NCI-H2171 treated with DMSO at 0.1 percent for 48 hours (cell line): ENCODE measurements around the gene PADI2.
A peak's percentile ranks its signal among the peaks of the same experiment; 100 is the strongest.

Experiments
- DNase-seq: peaks from one replicate; lab custom pipeline; 2025; lab: John Stamatoyannopoulos, UW

PADI2 gene

GRCh38 chr1:17119076-17119772, at the start of gene PADI2:
PADI2 (minus strand) TSS chr1:17119451; CDS start chr1:17119371, 80 bp downstream.
- peak; percentile 70 for DNase-seq

GRCh38 chr1:17168091-17168876, 49.0 kb upstream of the PADI2 start:
- DNase-seq: no peak

DNA sequence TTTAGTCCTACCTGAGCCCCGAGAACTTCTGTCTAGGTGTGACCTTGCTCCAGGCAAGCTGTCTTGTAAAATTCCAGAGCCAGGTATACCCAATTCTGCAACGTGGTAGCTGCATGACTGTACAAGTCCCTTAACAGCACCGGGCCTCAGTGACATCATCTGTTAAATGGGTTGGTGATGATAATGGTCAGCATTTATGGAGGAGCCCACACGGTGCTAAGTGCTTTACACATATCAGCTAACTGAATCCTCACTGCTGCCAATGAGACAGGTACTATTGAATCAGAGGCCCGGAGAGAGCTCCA, 48.5 kb upstream of the PADI2 start:
- DNase-seq: no peak

- no peak for DNase-seq
Measured at GRCh38 chr1:17167041-17167785, 48.0 kb upstream of the PADI2 start.

- no peak for DNase-seq
Measured at GRCh38 chr1:17165823-17166222, 46.6 kb upstream of the PADI2 start.

GRCh38 chr1:17163789-17164666, 44.8 kb upstream of the PADI2 start:
- no peak for DNase-seq

DNA sequence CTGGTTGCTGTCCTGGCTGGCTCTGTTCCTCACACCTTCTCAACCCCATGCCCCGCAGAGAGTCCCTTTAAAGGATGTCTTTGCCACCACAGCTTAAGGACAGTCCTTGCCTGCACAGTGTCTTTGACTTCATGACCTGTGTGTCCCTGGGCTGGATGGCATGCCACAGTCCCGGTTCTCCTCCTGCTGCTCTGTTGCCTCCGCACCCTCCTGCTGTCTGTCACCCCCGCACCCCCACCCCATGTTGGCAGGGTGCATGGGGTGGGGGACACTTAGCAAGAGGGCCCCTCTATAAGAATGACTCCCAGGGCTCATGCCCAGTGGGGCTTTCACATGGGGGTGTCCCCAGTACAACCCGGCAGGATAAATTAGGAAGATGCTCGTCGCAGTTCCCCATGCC, 44.1 kb upstream of the PADI2 start:
- no peak for DNase-seq

DNA sequence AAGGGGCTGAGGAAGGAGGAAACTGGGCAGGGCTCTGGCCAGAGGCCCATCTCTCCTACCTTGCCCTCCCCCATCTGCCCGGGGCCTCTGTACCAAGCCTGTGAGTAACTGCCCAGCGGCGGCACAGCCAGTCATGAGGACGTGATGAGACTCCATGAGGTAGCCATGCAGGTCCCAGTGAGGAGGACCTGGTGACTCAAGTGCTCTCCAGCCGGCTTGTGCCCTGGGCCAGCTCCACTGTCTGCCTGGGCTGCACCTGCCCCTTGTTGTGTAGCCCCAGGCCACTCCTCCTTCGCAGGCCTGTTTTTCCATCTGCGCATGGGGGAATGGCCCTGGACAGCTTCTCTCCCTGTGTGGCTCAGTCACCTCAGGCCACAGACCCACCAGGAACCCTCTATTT, 43.7 kb upstream of the PADI2 start:
- DNase-seq: no peak

DNA sequence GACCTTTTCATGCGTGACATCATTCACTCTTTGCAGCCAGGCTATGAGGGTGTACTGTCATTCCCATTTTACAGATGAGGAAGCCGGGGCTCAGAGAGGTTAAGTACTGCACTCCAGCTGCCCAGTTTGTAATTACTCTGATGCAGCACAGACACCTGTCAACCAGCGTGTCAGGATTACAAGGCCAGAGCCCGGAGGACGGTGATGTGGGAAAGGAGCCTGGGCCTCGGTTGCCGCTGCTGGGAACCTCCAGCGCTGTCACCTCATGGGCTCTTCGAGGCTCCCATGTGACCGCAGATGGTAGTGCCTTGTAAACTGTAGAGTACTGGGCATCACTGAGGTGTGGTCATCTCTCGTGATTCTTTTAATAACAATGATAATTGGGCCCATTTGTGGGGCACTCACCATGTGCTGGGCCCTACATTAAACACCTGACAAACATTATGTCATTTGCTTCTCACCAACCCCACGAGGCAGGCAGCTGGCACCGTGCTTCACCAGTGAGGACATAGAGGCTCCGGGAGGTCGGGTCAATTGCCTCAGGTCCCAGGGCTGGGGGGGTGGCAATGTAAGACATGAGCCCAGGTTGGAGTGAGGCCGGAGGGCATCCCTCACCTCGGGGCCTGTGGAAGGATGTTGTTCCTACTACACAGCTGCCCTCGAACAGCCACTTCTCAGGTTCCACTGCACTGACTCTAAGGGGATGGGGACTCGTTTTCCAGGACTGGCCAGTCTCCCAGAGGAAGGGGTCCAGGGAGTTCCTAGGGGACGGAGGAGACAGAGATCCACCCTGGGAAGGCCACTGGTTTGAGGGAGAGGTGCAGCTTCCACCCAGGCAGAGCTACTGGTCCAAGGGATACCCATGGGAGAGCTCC, 42.9 kb upstream of the PADI2 start:
- no peak for DNase-seq

DNA sequence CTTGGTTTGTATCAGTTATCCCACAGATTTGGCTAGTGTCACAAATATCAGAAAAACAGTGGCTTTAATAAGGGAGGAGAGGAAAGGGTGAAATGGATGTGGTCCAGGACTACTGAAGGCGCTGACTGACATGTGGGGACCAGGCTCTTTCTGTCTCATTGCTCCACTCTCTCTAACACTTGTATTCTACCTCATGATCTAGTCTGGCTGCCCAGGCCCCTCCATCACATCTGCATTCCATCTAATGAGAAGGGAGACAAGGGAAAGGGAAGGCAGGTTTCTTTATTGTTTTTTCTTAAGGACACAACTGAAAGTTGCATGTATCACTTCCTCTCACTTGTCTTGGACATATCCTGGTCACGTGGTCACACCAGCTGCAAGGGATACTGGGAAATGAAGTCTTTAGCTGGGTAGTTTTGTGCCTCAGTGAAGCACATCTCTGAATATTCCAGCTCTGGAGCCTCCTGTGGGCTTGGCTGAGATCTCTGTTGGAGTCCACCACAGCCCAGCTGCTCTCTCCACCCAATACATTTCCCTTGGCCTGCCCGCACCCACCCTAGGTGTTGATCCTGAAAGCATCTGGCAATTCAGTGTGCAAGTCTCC, 42.0 kb upstream of the PADI2 start:
- DNase-seq: no peak

DNA sequence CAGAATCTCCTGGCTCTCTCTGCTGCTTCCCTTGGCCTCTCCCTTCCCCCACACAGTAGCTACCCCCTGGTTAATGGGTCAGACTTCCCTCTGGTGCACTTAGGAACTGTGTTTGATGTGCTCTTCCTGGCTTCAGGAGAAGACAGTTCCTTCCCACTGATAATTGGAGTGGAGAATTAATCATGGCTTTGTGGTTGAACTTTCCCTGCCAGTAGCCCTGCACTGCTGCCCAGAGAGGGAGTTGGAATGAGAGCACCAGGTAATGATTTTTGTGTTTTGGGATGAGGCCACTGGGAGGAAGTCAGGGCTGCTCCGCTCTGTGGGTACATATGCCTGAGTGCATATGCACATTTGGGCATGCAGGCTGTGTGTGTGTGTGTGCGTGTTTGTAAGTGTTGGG, 39.7 kb upstream of the PADI2 start:
- no peak for DNase-seq

- DNase-seq: no peak
Measured at GRCh38 chr1:17156108-17156507, 36.9 kb upstream of the PADI2 start.

- no peak for DNase-seq
Measured at GRCh38 chr1:17155257-17155920, 36.1 kb upstream of the PADI2 start.

DNA sequence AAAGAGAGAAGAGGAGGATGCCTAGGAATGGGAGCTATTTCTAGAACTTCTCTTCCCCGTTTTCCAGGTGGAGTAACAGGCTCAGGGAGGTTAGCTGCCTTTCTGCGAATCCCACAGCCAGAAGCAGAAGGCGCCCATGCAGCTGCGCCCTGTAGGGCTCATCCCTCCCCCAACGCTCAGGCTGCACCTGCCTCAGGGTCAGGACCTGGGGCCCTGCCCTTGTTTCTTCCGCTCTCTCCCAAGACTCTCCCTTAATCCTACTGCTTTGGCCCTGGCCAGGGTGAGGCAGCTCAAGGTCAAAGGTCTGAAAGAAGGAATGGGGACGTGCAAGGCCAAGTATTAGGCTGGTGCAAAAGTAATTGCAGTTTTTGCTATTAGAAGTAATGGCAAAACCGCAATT, 30.5 kb upstream of the PADI2 start:
- DNase-seq: no peak

GRCh38 chr1:17148950-17149608, 29.8 kb upstream of the PADI2 start:
- no peak for DNase-seq

DNA sequence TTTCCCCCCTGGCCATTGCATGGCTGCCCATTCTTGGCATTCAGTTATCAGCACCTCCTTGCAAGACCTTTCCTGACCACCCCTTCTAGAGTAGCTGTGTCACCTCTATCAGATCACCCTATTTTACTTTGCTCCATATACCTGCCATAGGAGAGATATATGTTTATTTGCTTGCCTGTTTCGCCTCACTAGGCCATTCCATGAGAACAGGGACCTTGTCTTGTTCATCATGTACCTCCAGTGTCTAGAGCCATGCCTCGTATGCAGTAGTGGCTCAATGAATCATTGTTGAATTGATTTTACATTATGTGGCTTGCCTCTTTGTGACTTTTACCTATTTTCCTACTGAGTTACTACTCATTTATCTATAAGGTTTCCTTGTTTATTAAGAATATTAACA, 26.4 kb upstream of the PADI2 start:
- DNase-seq: no peak

DNA sequence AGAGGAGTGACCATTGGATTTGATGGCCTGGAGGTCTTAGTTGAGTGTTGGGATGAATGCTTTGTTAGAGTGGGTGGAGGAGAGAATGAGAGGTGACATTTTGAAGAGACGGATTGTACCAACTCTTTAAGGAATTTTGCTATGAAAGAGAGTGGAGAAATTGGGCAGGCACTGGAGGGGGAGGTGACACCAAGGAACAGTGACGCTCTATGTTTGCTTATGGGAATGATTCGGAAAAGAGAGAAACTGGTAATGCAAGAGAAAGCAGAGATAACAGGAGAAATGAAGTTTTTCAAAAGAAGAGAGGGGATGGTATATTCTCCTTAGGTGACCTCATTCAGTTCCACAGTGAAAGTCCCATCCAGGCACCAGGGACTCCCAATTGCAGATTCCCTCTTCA, 24.5 kb upstream of the PADI2 start:
- DNase-seq: no peak

GRCh38 chr1:17141441-17142197, 22.4 kb upstream of the PADI2 start:
- DNase-seq: no peak

DNA sequence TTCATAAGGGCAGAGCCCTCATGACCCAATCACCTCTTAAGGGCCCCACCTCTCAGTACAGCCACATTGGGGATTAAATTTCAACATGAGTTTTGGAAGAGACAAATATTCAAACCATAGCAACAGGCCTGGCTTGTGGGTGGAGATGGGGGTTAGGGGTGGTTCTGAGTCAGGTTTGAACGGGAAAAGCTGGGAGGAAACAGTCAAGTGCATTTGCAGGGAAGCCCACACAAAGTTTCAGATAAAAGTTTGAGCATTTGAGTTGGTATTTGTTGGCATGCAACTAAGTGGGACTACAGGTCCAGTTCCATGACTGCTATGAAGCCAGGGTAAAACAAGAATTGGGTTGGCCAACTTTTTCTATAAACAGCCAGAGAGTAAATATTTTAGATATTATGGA, 21.0 kb upstream of the PADI2 start:
- no peak for DNase-seq
